Measurements from ENCODE around the gene G6PC3.

- TF ChIP-seq CTCF (IDR thresholded peaks at IDR 0.05) (no peak), POLR2A (IDR thresholded peaks at IDR 0.05) (no peak)
Measured at GRCh38 chr17:44105483-44105882, 34.9 kb downstream of the G6PC3 start.

Measured in tibial nerve (tissue), 3 donors.